Brain pericyte (primary cell): ENCODE results near the gene IDH3B.
"Not testable (repeated sequence)": the region's sequence is repeated elsewhere in the genome, so short reads cannot be mapped to it uniquely, and the experiment has no call there.

ENCODE experiments used
- DNase-seq: peaks from one replicate; pipeline ENCODE4 v3.0.0-alpha.2; 2012; ENCODE audit warnings: low read depth, low spot score

Gene IDH3B

GRCh38 chr20:2694519-2694918 lies 30.5 kb upstream of the IDH3B start:
- DNase-seq = no peak

DNA sequence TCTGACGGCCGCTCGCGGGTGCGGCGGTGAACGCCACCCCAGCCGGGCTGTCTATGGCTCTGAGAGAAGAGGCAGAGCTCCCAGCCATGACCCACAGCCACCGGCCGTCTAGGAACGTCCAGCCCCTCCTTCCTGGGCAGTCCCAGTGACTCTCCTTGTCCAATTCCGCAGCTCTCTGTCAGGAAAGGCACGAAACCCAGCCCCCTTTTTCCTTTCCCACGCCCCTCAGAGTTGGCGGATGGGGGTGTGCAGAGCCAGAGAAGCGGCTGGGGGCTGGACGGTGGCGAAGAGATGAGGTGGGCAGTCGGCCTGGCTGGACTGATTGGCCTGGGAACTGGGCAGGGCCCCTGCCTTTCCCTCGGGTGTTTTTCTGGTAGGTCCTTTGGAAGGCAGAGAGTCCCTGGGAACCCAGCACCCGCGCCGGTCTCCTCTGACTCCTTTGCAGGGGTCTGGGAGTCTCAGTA lies 30.0 kb upstream of the IDH3B start:
- no peak for DNase-seq

- DNase-seq = no peak
Measured at GRCh38 chr20:2693286-2694007, 29.4 kb upstream of the IDH3B start.

- no peak for DNase-seq
Measured at GRCh38 chr20:2692886-2693285, 28.9 kb upstream of the IDH3B start.

DNA sequence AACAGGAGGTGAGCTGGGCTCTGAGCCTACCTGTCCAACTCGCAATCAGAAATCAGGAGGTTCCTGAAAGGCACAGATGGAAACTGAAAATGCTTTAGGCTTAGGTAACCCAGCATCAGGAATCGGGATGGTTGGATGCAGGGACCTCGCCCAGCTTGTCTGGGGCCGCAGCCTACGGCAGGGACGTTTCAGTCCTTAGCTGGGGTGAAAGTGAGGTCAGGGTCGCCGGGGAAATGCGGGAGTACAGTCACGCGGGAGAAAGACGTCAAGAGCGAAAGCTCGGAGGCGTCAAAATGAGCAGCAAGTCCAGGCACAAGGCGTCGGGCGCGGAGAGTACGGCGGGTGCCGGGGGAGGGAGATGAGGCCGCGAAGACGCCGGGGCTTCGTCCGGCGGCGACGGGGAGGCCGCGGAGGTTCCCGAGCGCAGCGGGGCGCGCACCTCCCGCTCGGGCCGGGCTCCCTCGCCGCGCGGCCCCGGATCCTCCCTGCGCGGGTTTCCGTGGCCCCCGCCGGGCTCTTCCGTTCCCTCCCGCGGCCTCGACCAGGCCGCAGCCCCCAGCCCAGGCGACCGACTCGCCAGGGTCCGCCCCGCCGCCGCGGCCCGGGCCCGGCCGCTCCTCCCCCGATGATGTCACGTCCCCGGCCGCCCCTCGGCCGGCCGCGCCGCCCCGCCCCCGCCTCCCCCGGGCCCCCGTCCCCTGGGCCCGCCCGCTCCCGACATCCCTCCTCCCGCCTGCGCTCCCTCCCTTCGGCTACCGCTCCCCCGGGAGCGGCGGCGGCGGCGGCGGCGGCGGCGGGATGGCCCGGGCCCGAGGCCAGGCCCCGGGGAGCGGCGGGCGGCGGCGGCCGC lies 28.2 kb upstream of the IDH3B start, which contains the start of gene EBF4:
Gene EBF4, plus strand, starts transcription at position 745 of the 850 bp plus-strand sequence. CDS start 866 bp downstream, outside the sequence.
- DNase-seq = no peak

- DNase-seq = no peak
Measured at GRCh38 chr20:2691663-2692035, 27.6 kb upstream of the IDH3B start.

- DNase-seq = no peak
Measured at GRCh38 chr20:2691127-2691526, 27.1 kb upstream of the IDH3B start.

GRCh38 chr20:2690718-2691117 lies 26.7 kb upstream of the IDH3B start:
- DNase-seq = no peak

GRCh38 chr20:2690213-2690612 lies 26.2 kb upstream of the IDH3B start:
- DNase-seq = no peak

- no peak for DNase-seq
Measured at GRCh38 chr20:2688041-2688591, 24.1 kb upstream of the IDH3B start.

DNA sequence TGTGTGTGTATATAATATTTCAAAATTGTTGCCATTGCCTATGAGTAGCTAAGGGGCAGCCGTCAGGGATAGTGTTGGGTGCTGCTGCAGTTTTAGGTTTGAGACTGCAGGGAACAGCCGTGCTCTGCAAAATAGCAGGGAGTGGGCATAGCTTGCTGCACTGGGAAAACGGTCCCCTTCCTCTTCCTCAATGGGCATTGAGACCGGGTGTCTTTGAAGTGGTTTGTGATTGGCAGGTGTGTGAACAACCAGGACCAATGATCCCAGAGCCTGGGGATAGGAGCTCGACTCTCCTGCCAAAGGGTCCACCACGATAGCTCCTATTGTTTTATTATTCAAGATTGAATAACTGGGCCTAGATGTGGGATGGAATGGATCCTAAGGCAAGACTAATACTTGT lies 23.5 kb upstream of the IDH3B start:
- no peak for DNase-seq

DNA sequence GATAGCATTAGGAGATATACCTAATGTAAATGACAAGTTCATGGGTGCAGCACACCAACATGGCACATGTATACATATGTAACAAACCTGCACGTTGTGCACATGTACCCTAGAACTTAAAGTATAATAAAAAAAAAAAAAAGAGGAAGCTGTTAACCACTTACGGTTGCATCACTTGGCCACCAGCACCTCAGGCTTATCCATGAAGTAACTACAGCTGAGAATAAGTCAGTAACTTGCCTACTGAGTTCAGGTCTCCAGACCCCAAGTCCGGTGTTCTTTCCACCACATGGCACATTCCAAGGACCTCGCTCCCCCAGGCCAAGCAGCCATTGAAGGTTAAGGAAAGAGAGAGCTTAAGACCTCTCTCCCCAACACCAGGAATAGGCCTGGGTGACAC lies 20.8 kb upstream of the IDH3B start:
- DNase-seq = not testable (repeated sequence)

DNA sequence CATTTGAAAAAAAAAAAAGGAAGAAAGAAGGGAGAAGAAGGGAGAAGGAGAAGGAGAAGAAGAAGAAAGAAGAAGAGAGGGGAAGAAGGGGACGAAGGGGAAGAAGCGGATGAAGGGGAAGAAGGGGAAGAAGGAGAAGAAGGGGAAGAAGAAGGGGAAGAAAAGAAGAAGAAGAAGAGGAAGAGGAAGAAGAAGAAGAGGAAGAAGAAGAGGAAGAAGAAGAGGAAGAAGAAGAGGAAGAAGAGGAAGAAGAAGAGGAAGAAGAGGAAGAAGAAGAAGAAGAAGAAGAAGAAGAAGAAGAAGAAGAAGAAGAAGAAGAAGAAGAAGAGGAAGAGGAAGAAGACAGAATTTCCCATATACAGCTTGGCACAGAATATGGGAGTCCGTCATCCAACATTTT lies 18.0 kb upstream of the IDH3B start:
- DNase-seq = not testable (repeated sequence)

GRCh38 chr20:2680046-2680445 lies 16.0 kb upstream of the IDH3B start:
- no peak for DNase-seq

GRCh38 chr20:2673453-2673852 lies 9.4 kb upstream of the IDH3B start:
- no peak for DNase-seq

DNA sequence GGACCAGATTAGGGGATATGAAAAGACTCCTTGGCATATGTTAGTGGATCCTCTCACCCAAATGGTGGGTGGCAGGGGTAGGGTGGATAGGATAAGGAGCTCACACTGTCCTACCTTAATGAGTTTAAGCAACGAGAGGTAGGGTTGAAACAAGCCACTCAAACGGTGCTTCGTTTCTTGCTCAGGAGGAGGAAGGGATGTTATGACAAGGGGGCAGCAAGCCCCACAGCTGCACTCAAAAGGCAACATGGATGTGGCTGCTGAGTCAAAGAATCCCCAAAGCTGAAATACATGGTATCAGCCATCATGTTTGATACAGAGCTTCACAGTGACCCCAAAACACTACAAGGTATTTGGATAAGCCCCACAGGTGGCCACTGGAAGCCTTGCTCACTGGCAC lies 8.4 kb upstream of the IDH3B start:
- DNase-seq = no peak

DNA sequence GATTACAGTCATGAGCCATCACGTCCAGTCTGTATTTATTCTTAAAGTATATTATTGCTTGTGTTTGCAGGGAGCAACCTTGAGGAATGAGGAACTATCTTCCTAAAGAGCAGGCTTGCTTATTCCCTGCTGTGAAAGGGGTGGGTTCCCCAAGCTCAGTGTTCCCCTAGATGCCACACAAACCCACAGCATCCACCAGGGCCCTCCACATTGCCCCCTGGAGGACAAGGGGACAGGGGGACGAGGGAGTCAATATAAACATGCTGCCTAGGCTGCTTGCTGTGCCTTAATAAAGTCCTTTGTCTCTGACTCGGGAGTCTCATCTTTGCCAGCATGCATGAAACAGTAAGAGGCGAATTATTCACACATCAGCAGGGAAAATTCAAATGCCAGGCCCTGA lies 8.0 kb upstream of the IDH3B start:
- DNase-seq = no peak

- DNase-seq = no peak
Measured at GRCh38 chr20:2663364-2663886, 591 bp downstream of the IDH3B start.

DNA sequence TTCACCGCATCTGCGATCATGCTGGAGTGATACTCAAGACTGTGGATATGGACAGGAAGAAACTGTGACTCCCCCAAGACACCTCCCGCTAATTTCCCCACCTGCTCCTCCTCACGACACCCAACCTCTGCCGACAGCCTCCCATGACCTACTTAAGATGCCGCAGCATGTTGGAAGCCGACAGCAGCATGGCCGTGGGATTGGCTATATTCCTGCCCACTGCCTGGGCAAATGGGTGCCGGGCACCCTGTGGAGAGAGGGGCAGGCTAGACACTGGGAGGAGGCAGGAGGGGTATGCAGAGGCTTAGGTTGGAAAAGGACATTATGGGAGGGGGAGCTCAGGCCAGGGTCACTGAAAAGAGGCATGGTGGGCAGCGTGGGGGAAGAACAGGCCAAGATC lies 4.5 kb downstream of the IDH3B start:
- DNase-seq = no peak

- no peak for DNase-seq
Measured at GRCh38 chr20:2658414-2659354, 5.3 kb downstream of the IDH3B start.

DNA sequence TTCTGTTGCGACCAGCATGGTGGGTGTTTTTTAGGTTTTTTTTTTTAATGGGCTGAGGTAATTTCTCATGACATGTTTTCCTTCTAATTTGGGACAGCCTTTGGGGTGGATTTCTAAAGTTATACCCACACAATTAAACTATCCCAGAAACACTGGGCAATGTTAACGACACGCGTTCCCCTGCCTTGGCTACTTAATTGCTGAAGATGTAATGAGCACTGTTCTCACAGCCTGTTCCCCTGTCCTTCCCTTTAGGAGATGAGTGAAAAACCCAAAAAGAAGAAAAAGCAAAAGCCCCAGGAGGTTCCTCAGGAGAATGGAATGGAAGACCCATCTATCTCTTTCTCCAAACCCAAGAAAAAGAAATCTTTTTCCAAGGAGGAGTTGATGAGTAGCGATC lies 6.3 kb downstream of the IDH3B start:
- no peak for DNase-seq
